SK-N-SH (cell line): ENCODE data around the gene SETD1B. TPM values are rescaled to one million over a fixed set of nuclear protein-coding genes. Genes with fewer than 3 reads are reported as not detected.

Source experiments
- CTCF ChIA-PET: fragments of 300-600, 350-600 bp; formaldehyde crosslinking; extraction: SDS; loops from one replicate; lab custom pipeline; 2021; lab: Yijun Ruan, JAX
- POLR2A ChIA-PET: fragments of 350-600 bp; sonication (Branson Sonifier 250); formaldehyde crosslinking; extraction: SDS; loops from one replicate; lab custom pipeline; 2020; ENCODE audit warnings: antibody characterized with exemption, inconsistent platforms; lab: Yijun Ruan, JAX
- DNase-seq: peaks from one replicate; pipeline ENCODE4 v3.0.0; 2012
- H2AFZ ChIP-seq: fragments of 200-600 bp; sonication (generic); 2 replicates; pipeline ENCODE4 v1.8.1; 2016; ENCODE audit warnings: antibody characterized with exemption, mild to moderate bottlenecking, low read depth
- H3F3A ChIP-seq: fragments of 200-600 bp; sonication (generic); replicated peaks from 2 replicates; pipeline ENCODE3; 2016; ENCODE audit warnings: antibody characterized with exemption, mild to moderate bottlenecking; ENCODE audit not compliant: insufficient read depth
- H3K27ac ChIP-seq, 2 experiments: fragments of 200-500 bp in 1 of 2; fragments of 200-600 bp in 1 of 2; sonication (Bioruptor generic) in 1 of 2; sonication (generic), shearing (Covaris generic) in 1 of 2; 2 replicates each; pipeline versions ENCODE4 v1.5.1 to v1.6.1; 2014 to 2016; ENCODE audit warnings: low read depth in 2 of 2, inconsistent platforms in 1 of 2, low read length in 1 of 2, mild to moderate bottlenecking in 1 of 2, mixed read lengths in 1 of 2
- H3K27me3 ChIP-seq: fragments of 200-600 bp; sonication (generic), shearing (Covaris generic); 2 replicates; pipeline ENCODE4 v1.6.1; 2016; ENCODE audit warnings: mixed run types; ENCODE audit not compliant: insufficient read depth
- H3K36me3 ChIP-seq, 2 experiments: fragments of 200-500 bp in 1 of 2; fragments of 200-600 bp in 1 of 2; sonication (Bioruptor generic) in 1 of 2; sonication (generic) in 1 of 2; replicated peaks in 1 of 2; 2 replicates each; pipeline versions ENCODE3 to v1.5.1; 2014 to 2016; ENCODE audit warnings: low read length in 1 of 2, mild to moderate bottlenecking in 1 of 2; ENCODE audit not compliant: insufficient read depth in 2 of 2, control insufficient read depth in 1 of 2
- H3K4me1 ChIP-seq, 2 experiments: fragments of 200-500 bp in 1 of 2; fragments of 200-600 bp in 1 of 2; sonication (Bioruptor generic) in 1 of 2; sonication (generic), shearing (Covaris generic) in 1 of 2; 2 replicates each; pipeline versions ENCODE4 v1.5.1 to v1.6.1; 2014 to 2016; ENCODE audit warnings: low read depth in 1 of 2, low read length in 1 of 2, mixed run types in 1 of 2; ENCODE audit not compliant: insufficient read depth in 2 of 2, control insufficient read depth in 1 of 2
- H3K4me2 ChIP-seq: fragments of 200-600 bp; sonication (generic), shearing (Covaris generic); 2 replicates; pipeline ENCODE4 v1.6.1; 2017; ENCODE audit warnings: mixed run types
- H3K4me3 ChIP-seq, 2 experiments: fragments of 200-500 bp in 1 of 2; fragments of 200-600 bp in 1 of 2; sonication (Bioruptor generic) in 1 of 2; sonication (generic), shearing (Covaris generic) in 1 of 2; 2 replicates each; pipeline versions ENCODE4 v1.5.1 to v1.8.1; 2014 to 2016; ENCODE audit warnings: low read depth in 2 of 2, inconsistent platforms in 1 of 2, low read length in 1 of 2, mild to moderate bottlenecking in 1 of 2, mixed read lengths in 1 of 2, moderate library complexity in 1 of 2
- H3K79me2 ChIP-seq: fragments of 200-600 bp; sonication (generic); 2 replicates; pipeline ENCODE4 v1.8.1; 2017; ENCODE audit warnings: mild to moderate bottlenecking; ENCODE audit not compliant: insufficient read depth
- H3K9ac ChIP-seq: fragments of 200-600 bp; sonication (generic); 2 replicates; pipeline ENCODE4 v1.6.1; 2017; ENCODE audit warnings: mixed run types
- H3K9me2 ChIP-seq: fragments of 200-600 bp; sonication (generic); 2 replicates; pipeline ENCODE4 v1.6.1; 2017; ENCODE audit warnings: mixed run types
- H3K9me3 ChIP-seq: fragments of 200-600 bp; sonication (generic); 2 replicates; pipeline ENCODE4 v1.6.1; 2017; ENCODE audit warnings: mixed run types, mild to moderate bottlenecking, moderate library complexity
- H4K20me1 ChIP-seq: fragments of 200-600 bp; sonication (generic); 2 replicates; pipeline ENCODE4 v1.6.1; 2017; ENCODE audit warnings: mild to moderate bottlenecking, mixed run types; ENCODE audit not compliant: insufficient read depth
- ELF1 ChIP-seq: IDR thresholded peaks from 2 replicates; pipeline ENCODE4 v1.4.0; 2012
- EZH2phosphoT487 ChIP-seq: fragments of 200-600 bp; sonication (generic); IDR thresholded peaks from 2 replicates; pipeline ENCODE4 v1.6.1; 2017; ENCODE audit warnings: low read depth, mixed run types, mild to moderate bottlenecking, antibody characterized with exemption, moderate library complexity, borderline replicate concordance
- FOSL2 ChIP-seq: IDR thresholded peaks from 2 replicates; pipeline ENCODE4 v1.4.0; 2012; ENCODE audit warnings: low read depth, mild to moderate bottlenecking, moderate library complexity, borderline replicate concordance
- FOXJ3 ChIP-seq: sonication (generic); formaldehyde crosslinking; IDR thresholded peaks from 2 replicates; pipeline ENCODE4 v1.5.1; 2020; ENCODE audit warnings: mild to moderate bottlenecking, missing genetic modification reagents
- JUND ChIP-seq: IDR thresholded peaks from 2 replicates; pipeline ENCODE4 v1.4.0; 2012
- PBX3 ChIP-seq: IDR thresholded peaks from 2 replicates; pipeline ENCODE4; 2012
- POLR2AphosphoS5 ChIP-seq: IDR thresholded peaks from 2 replicates; pipeline ENCODE4 v1.6.1; 2012; ENCODE audit warnings: low read depth, low read length
- REST ChIP-seq: IDR thresholded peaks from 2 replicates; pipeline ENCODE4 v1.6.1; 2012; ENCODE audit warnings: mild to moderate bottlenecking, low read depth, low read length, moderate library complexity
- RFX5 ChIP-seq: IDR thresholded peaks from 2 replicates; pipeline ENCODE4 v1.6.1; 2012; ENCODE audit warnings: mild to moderate bottlenecking, improper control_type of control experiment, low read length
- SMC3 ChIP-seq: IDR thresholded peaks from 2 replicates; pipeline ENCODE4 v1.6.1; 2012; ENCODE audit warnings: low read depth, low read length, improper control_type of control experiment
- TAF1 ChIP-seq: IDR thresholded peaks from 2 replicates; pipeline ENCODE4 v1.6.1; 2012; ENCODE audit warnings: low read depth, mild to moderate bottlenecking, low read length, moderate library complexity, borderline replicate concordance
- USF1 ChIP-seq: IDR thresholded peaks from 2 replicates; pipeline ENCODE4 v1.4.0; 2012; ENCODE audit warnings: low read depth, borderline replicate concordance
- WGBS: methylation state at CpG from one replicate; pipeline ENCODE4 v1.1.6; 2017; ENCODE audit warnings: low lambda C conversion rate; 5-methylcytosine and 5-hydroxymethylcytosine counted together
- polyA plus RNA-seq, 3 experiments: library from polyadenylated mRNA; depleted of rRNA; stranded (reverse); fragments of >200 nt; gene quantifications; 2 replicates each; pipeline ENCODE4 v1.2.3, GENCODE V29; 2012

The SETD1B gene
- polyA plus RNA-seq, 1 of the 3 experiments (the other 2 are of a cell fraction): 2.0 TPM

- ChIA-PET POLR2A (no interaction called here), CTCF (interaction anchor here (0.6 to 25.7 kb wide), 7 partner anchors 7 to 567 kb away, joined by 3 to 675 read pairs (median 8); partner anchors contain the start of genes RHOF and SETD1B)
- Histone ChIP-seq H3K36me3 (no peaks in the 10 kb centered on the region), H4K20me1 (no peaks in the 10 kb centered on the region; the same call in 1 of the 2 replicates), H3K4me1 (peaks cover 0 to 13% of the 10 kb centered on the region in 2 experiments; a peak in 2 of 4 replicates), H3K9me3 (no peaks in the 10 kb centered on the region), H3K4me3 (no peak overlapping the region), H3K27ac (no peak overlapping the region; a peak in 1 of 4 replicates), H3K27me3 (no peaks in the 10 kb centered on the region), H3K9me2 (no peaks in the 10 kb centered on the region), H3K79me2 (no peaks in the 10 kb centered on the region), H3F3A (peaks cover 18% of the 10 kb centered on the region), H3K4me2 (no peak overlapping the region), H3K9ac (no peak overlapping the region), H2AFZ (no peak overlapping the region)
- no peak for TF ChIP-seq RFX5
- no peak for TF ChIP-seq SMC3
- no peak for TF ChIP-seq TAF1
- no peak for TF ChIP-seq EZH2phosphoT487
- TF ChIP-seq JUND: no peak
- TF ChIP-seq ELF1: no peak
- no peak for TF ChIP-seq REST
- TF ChIP-seq USF1: no peak
- no peak for TF ChIP-seq POLR2AphosphoS5
- TF ChIP-seq FOSL2: no peak
- TF ChIP-seq PBX3: no peak
- no peak for TF ChIP-seq FOXJ3 (CRISPR knock-in tag)
- DNase-seq: no peak
- 91% methylated on average over 16 of the region's 17 CpGs for WGBS
Observed at GRCh38 chr12:121787063-121788025, 16.5 kb upstream of the SETD1B start.
